Progenitor cell of endocrine pancreas (in vitro differentiated cells): ENCODE data around the gene MTUS2. TPM values are rescaled to one million over a fixed set of nuclear protein-coding genes. Genes with fewer than 3 reads are reported as not detected.

Source experiments
- DNase-seq: peaks from one replicate; pipeline ENCODE4 v3.0.0; 2021; ENCODE audit warnings: low spot score; ENCODE audit not compliant: unreplicated experiment
- H3K27ac Mint-ChIP-seq: 2 replicates; pipeline ENCODE4 v1.8.0; 2021; ENCODE audit warnings: mild to moderate bottlenecking, moderate library complexity, mixed read lengths
- H3K27me3 Mint-ChIP-seq: 2 replicates; pipeline ENCODE4 v1.8.0; 2021; ENCODE audit warnings: mixed read lengths
- H3K36me3 Mint-ChIP-seq: 2 replicates; pipeline ENCODE4 v1.8.0; 2022; ENCODE audit warnings: mixed read lengths; ENCODE audit not compliant: insufficient read depth
- H3K4me1 Mint-ChIP-seq: 2 replicates; pipeline ENCODE4 v1.8.0; 2021; ENCODE audit warnings: low read depth, mixed read lengths
- H3K4me3 Mint-ChIP-seq: 2 replicates; pipeline ENCODE4 v1.8.0; 2021; ENCODE audit warnings: low read depth, mild to moderate bottlenecking, moderate library complexity, mixed read lengths
- H3K9me3 Mint-ChIP-seq: 2 replicates; pipeline ENCODE4 v1.8.0; 2021; ENCODE audit warnings: low read depth, mixed read lengths
- CTCF ChIP-seq: fragments of 200-600 bp; sonication (generic); IDR thresholded peaks from one replicate; pipeline ENCODE4 v1.5.0; 2021; ENCODE audit warnings: antibody characterized with exemption, mild to moderate bottlenecking; ENCODE audit not compliant: unreplicated experiment
- total RNA-seq: library from RNA; stranded (reverse); gene quantifications from 2 replicates; pipeline ENCODE4 v1.2.1, GENCODE V29; 2021

The MTUS2 gene
- total RNA-seq, 1 donor from 2014 or later = 9.3 TPM

- H3K27ac Mint-ChIP-seq = no peak overlapping the region
- peaks cover 19% of the 10 kb centered on the region for H3K36me3 Mint-ChIP-seq
- no peaks in the 10 kb centered on the region for H3K9me3 Mint-ChIP-seq
These were observed 706.6 kb downstream of the MTUS2 start for GRCh38 chr13:29526741-29527140.

GRCh38 chr13:29527511-29527910 lies 707.4 kb downstream of the MTUS2 start:
- Mint-ChIP-seq H3K27me3 (no peaks in the 10 kb centered on the region), H3K4me3 (no peak overlapping the region), H3K27ac (no peak overlapping the region), H3K4me1 (no peaks in the 10 kb centered on the region), H3K9me3 (no peaks in the 10 kb centered on the region), H3K36me3 (peaks cover 13% of the 10 kb centered on the region)
- DNase-seq = no peak
- no peak for TF ChIP-seq CTCF

More at GRCh38 chr13:29526741-29527140, 706.6 kb downstream of the MTUS2 start:
- no peaks in the 10 kb centered on the region for H3K4me1 Mint-ChIP-seq
- no peak for TF ChIP-seq CTCF
- H3K4me3 Mint-ChIP-seq = no peak overlapping the region
- DNase-seq = no peak
- no peaks in the 10 kb centered on the region for H3K27me3 Mint-ChIP-seq

- no peaks in the 10 kb centered on the region for H3K27me3 Mint-ChIP-seq
- no peaks in the 10 kb centered on the region for H3K9me3 Mint-ChIP-seq
- peaks cover 13% of the 10 kb centered on the region for H3K36me3 Mint-ChIP-seq
- TF ChIP-seq CTCF = no peak
- H3K4me1 Mint-ChIP-seq = no peaks in the 10 kb centered on the region
- no peak for DNase-seq
- H3K27ac Mint-ChIP-seq = no peak overlapping the region
- H3K4me3 Mint-ChIP-seq = no peak overlapping the region
These were observed 707.8 kb downstream of the MTUS2 start for GRCh38 chr13:29527916-29528315.

GRCh38 chr13:29529754-29530153 lies 709.6 kb downstream of the MTUS2 start:
- H3K27ac Mint-ChIP-seq = no peak overlapping the region
- H3K4me3 Mint-ChIP-seq = no peak overlapping the region
- peaks cover 13% of the 10 kb centered on the region for H3K36me3 Mint-ChIP-seq
- H3K4me1 Mint-ChIP-seq = no peaks in the 10 kb centered on the region
- H3K27me3 Mint-ChIP-seq = no peaks in the 10 kb centered on the region
- no peaks in the 10 kb centered on the region for H3K9me3 Mint-ChIP-seq
- no peak for TF ChIP-seq CTCF
- no peak for DNase-seq

- Mint-ChIP-seq H3K36me3 (peaks cover 13% of the 10 kb centered on the region), H3K9me3 (no peaks in the 10 kb centered on the region), H3K27me3 (no peaks in the 10 kb centered on the region), H3K27ac (no peak overlapping the region), H3K4me1 (no peaks in the 10 kb centered on the region), H3K4me3 (no peak overlapping the region)
- TF ChIP-seq CTCF = no peak
- DNase-seq = no peak
These were observed 710.8 kb downstream of the MTUS2 start for GRCh38 chr13:29530901-29531300.
